Adrenal gland (tissue), 5 donors: ENCODE results near the gene AGER.

Source experiments
- POLR2A ChIP-seq, 2 donors: fragments of 450-650 bp; IDR thresholded peaks; one replicate each; pipeline ENCODE4 v1.6.1; 2017; ENCODE audit warnings: antibody characterized with exemption in 2 of 2, mild to moderate bottlenecking in 2 of 2, moderate library complexity in 1 of 2
- TF ChIP-seq, protein P1 (sequence below), 6 experiments: fragments of 450-650 bp in 4 of 6; fragments of 200-600 bp in 2 of 6; sonication (generic) in 1 of 6; IDR thresholded peaks; 1 replicate in 5 of 6; 2 replicates in 1 of 6; pipeline versions ENCODE4 v1.5.1 to v1.8.0; 2016 to 2021; ENCODE audit warnings: antibody characterized with exemption in 6 of 6, mild to moderate bottlenecking in 2 of 6, moderate library complexity in 1 of 6
- donor health status: DM: no; HTN: no; CAD: no.

DNA sequence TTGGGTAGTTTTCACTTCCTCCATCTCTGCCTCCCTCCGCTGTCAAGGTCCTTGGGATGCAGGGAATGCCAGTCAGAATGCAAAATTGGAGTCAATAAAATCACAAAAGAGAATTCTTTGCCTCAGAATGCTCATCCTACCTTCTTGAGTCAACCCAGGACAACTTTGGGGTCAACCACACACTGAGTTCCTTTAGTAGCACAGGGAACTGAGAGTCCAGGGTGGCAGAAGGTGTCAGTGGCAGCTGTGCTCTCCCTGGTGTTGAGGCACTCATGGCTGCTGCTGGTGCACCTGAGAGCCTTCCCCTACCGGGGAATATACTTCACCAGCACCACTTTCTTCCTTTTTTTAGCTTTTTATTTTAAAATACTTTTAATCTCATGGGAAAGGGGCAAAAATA lies 40.6 kb upstream of the AGER start:
- TF ChIP-seq, protein P1, sequence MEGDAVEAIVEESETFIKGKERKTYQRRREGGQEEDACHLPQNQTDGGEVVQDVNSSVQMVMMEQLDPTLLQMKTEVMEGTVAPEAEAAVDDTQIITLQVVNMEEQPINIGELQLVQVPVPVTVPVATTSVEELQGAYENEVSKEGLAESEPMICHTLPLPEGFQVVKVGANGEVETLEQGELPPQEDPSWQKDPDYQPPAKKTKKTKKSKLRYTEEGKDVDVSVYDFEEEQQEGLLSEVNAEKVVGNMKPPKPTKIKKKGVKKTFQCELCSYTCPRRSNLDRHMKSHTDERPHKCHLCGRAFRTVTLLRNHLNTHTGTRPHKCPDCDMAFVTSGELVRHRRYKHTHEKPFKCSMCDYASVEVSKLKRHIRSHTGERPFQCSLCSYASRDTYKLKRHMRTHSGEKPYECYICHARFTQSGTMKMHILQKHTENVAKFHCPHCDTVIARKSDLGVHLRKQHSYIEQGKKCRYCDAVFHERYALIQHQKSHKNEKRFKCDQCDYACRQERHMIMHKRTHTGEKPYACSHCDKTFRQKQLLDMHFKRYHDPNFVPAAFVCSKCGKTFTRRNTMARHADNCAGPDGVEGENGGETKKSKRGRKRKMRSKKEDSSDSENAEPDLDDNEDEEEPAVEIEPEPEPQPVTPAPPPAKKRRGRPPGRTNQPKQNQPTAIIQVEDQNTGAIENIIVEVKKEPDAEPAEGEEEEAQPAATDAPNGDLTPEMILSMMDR (IDR thresholded peaks at IDR 0.05) = no peak
- no peak for TF ChIP-seq POLR2A (IDR thresholded peaks at IDR 0.05)
